ENCODE results near the gene GDPD5. TPM values are rescaled to one million over a fixed set of nuclear protein-coding genes. Genes with fewer than 3 reads are reported as not detected.

Gene GDPD5
- total and polyA plus RNA-seq, 9 of the 15 experiments (the other 6 are each of a cell fraction or from before 2014, with no cell fraction given): 0.32 to 27.3 (median 8.0) TPM

DNA sequence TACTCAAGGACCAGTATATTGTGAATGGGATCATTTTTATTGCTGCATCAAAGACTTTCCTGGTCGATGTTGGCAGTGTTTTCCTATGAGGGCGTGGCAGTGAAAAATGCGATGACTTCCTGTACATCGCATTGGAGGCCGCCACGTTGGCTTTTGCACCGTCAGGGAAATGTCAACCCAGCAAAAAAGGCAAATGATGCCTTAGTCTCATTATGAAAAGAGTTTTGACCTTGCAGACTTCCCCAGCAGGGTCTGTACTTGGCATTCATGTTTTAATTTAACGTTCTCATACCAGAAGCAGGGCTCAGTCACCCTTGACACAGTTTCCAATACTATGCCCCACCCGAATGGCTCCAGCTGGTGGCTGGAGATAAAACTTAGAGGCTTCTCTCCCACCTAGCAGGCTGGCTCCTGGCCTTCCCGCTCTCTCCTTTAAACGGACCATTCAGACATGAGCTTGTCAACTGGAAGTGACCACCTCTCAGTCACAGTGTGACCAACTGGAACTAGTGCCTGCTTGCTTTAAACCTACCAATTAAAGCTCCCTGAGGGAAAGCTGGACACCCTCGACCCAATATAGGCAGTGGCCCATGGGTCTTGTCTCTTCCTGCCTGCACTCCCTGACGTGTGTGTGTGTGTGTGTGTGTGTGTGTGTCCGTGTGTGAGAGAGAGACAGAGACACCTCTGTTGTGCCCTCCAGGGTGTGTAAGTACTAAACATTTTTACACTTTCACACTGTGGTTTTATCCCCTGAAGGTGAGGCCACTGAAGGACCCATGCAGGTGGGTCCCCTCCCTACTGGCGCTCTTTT, 8.7 kb upstream of the GDPD5 start (continued):
- TF ChIP-seq ZHX1 (conservative IDR thresholded peaks at IDR 0.05; ENCODE audit: low read length) (no peak), EP300 (IDR thresholded peaks at IDR 0.05; ENCODE audit: low read length) (peak; percentile 96), HCFC1 (IDR thresholded peaks at IDR 0.05; ENCODE audit: low read depth, low read length) (0 out of 2 replicates have a peak, but pooled peaks have one; percentile 39), FOXP1 (CRISPR knock-in tag; IDR thresholded peaks at IDR 0.05) (no peak), THRA (IDR thresholded peaks at IDR 0.05) (no peak), CBX2 (IDR thresholded peaks at IDR 0.05; ENCODE audit: insufficient read depth, low read length, poor library complexity, severe bottlenecking) (no peak), CUX1 (CRISPR knock-in tag; IDR thresholded peaks at IDR 0.05) (0 out of 2 replicates have a peak, but pooled peaks have one; percentile 30), SIN3B (IDR thresholded peaks at IDR 0.05; ENCODE audit: low read depth) (no peak), SLC30A9 (CRISPR knock-in tag; IDR thresholded peaks at IDR 0.05) (no peak), ZNF551 (CRISPR knock-in tag; IDR thresholded peaks at IDR 0.05) (no peak), ATF4 (CRISPR knock-in tag; IDR thresholded peaks at IDR 0.05) (no peak)
- TF ChIP-seq, protein P1, sequence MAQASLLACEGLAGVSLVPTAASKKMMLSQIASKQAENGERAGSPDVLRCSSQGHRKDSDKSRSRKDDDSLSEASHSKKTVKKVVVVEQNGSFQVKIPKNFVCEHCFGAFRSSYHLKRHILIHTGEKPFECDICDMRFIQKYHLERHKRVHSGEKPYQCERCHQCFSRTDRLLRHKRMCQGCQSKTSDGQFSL (CRISPR knock-in tag; IDR thresholded peaks at IDR 0.05): no peak
- TF ChIP-seq, protein P1 (tag; IDR thresholded peaks at IDR 0.05): no peak
- TF ChIP-seq, protein P2, sequence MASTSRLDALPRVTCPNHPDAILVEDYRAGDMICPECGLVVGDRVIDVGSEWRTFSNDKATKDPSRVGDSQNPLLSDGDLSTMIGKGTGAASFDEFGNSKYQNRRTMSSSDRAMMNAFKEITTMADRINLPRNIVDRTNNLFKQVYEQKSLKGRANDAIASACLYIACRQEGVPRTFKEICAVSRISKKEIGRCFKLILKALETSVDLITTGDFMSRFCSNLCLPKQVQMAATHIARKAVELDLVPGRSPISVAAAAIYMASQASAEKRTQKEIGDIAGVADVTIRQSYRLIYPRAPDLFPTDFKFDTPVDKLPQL (IDR thresholded peaks at IDR 0.05; ENCODE audit: extremely low read depth, insufficient read length): no peak
